NB4 (cell line): ENCODE measurements around the gene RASL11A.

Experiments used
- MYC ChIP-seq: IDR thresholded peaks from 2 replicates; pipeline ENCODE4 v1.6.1; 2011; ENCODE audit warnings: low read depth, low read length
- POLR2A ChIP-seq: IDR thresholded peaks from 2 replicates; pipeline ENCODE4 v1.6.1; 2011; ENCODE audit warnings: mild to moderate bottlenecking; ENCODE audit not compliant: insufficient read length; ENCODE audit errors: extremely low read depth
- TF ChIP-seq, protein P1 (sequence below): IDR thresholded peaks from 2 replicates; pipeline ENCODE4 v1.6.1; 2011; ENCODE audit warnings: low read depth, low read length
- TF ChIP-seq, protein P2 (sequence below): IDR thresholded peaks from one replicate; pipeline ENCODE4 v1.5.1; 2012; ENCODE audit warnings: low read depth, low read length

DNA sequence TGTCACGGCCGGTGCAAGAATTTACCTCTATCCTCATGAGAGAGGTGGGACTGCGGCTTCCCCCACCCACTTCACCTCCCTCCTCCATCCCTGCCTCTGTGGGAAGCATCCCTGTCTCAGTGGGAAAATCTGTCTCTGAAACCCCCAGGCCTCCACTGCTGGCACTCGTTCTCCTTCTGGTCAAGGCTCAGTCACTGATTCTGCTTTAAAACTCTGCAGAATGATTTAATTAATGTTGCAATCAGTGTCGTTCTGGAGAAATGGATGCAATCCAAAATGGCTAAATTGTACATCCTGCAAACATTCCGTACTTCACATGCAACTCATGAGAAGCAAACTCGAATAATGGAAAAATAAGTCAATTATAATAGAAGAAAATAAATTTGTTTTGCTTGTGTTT is 5.6 kb downstream of the RASL11A start:
- TF ChIP-seq, protein P1, sequence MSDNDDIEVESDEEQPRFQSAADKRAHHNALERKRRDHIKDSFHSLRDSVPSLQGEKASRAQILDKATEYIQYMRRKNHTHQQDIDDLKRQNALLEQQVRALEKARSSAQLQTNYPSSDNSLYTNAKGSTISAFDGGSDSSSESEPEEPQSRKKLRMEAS, result no peak
- TF ChIP-seq, protein P2, sequence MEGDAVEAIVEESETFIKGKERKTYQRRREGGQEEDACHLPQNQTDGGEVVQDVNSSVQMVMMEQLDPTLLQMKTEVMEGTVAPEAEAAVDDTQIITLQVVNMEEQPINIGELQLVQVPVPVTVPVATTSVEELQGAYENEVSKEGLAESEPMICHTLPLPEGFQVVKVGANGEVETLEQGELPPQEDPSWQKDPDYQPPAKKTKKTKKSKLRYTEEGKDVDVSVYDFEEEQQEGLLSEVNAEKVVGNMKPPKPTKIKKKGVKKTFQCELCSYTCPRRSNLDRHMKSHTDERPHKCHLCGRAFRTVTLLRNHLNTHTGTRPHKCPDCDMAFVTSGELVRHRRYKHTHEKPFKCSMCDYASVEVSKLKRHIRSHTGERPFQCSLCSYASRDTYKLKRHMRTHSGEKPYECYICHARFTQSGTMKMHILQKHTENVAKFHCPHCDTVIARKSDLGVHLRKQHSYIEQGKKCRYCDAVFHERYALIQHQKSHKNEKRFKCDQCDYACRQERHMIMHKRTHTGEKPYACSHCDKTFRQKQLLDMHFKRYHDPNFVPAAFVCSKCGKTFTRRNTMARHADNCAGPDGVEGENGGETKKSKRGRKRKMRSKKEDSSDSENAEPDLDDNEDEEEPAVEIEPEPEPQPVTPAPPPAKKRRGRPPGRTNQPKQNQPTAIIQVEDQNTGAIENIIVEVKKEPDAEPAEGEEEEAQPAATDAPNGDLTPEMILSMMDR, result no peak
- TF ChIP-seq POLR2A, result no peak
- TF ChIP-seq MYC, result no peak
